SH-SY5Y (cell line): Measurements from ENCODE around the gene RC3H1.

Experiments used
- GATA2 ChIP-seq: IDR thresholded peaks from 2 replicates; pipeline ENCODE4 v1.6.1; 2011; ENCODE audit warnings: mild to moderate bottlenecking, low read depth, low read length
- GATA3 ChIP-seq: IDR thresholded peaks from 2 replicates; pipeline ENCODE4 v1.6.1; 2011; ENCODE audit warnings: low read depth, mild to moderate bottlenecking, low read length, moderate library complexity

Gene RC3H1

GRCh38 chr1:173917149-173917548 is 105.0 kb downstream of the RC3H1 start, which contains the start of gene SERPINC1:
Gene SERPINC1, minus strand, starts transcription at chr1:173917327. Its CDS starts 68 bp downstream, at chr1:173917259.
- TF ChIP-seq GATA2 (no peak), GATA3 (no peak)

GRCh38 chr1:173916667-173917066 is 105.5 kb downstream of the RC3H1 start:
- TF ChIP-seq GATA3 (no peak), GATA2 (no peak)

GRCh38 chr1:173915596-173915995 is 106.6 kb downstream of the RC3H1 start:
- TF ChIP-seq GATA3 (no peak), GATA2 (no peak)

- TF ChIP-seq GATA2 (no peak), GATA3 (no peak)
Measured at GRCh38 chr1:173914366-173914871, 107.7 kb downstream of the RC3H1 start.

- TF ChIP-seq GATA3 (no peak), GATA2 (no peak)
Measured at GRCh38 chr1:173913111-173913510, 109.0 kb downstream of the RC3H1 start.

GRCh38 chr1:173903827-173904531 is 118.2 kb downstream of the RC3H1 start:
- TF ChIP-seq GATA2, result no peak
- no peak for TF ChIP-seq GATA3

GRCh38 chr1:173900992-173901391 is 121.2 kb downstream of the RC3H1 start:
- no peak for TF ChIP-seq GATA3
- no peak for TF ChIP-seq GATA2

GRCh38 chr1:173900427-173900826 is 121.7 kb downstream of the RC3H1 start:
- TF ChIP-seq GATA3 (no peak), GATA2 (no peak)

- TF ChIP-seq GATA3, result no peak
- no peak for TF ChIP-seq GATA2
Measured at GRCh38 chr1:173894189-173894588, 128.0 kb downstream of the RC3H1 start.

GRCh38 chr1:173893611-173894010 is 128.5 kb downstream of the RC3H1 start:
- TF ChIP-seq GATA2, result no peak
- TF ChIP-seq GATA3, result no peak

GRCh38 chr1:173889885-173890284 is 132.3 kb downstream of the RC3H1 start:
- TF ChIP-seq GATA2 (no peak), GATA3 (no peak)

- no peak for TF ChIP-seq GATA2
- no peak for TF ChIP-seq GATA3
Measured at GRCh38 chr1:173888749-173889148, 133.4 kb downstream of the RC3H1 start.

GRCh38 chr1:173887627-173888026 is 134.5 kb downstream of the RC3H1 start:
- no peak for TF ChIP-seq GATA2
- TF ChIP-seq GATA3, result no peak

- TF ChIP-seq GATA2 (no peak), GATA3 (no peak)
Measured at GRCh38 chr1:173886746-173887611, 135.2 kb downstream of the RC3H1 start.

- TF ChIP-seq GATA3 (no peak), GATA2 (no peak)
Measured at GRCh38 chr1:173884701-173885100, 137.5 kb downstream of the RC3H1 start.
